AML-193 (cell line): ENCODE data around the gene IMPG2.

ENCODE experiments used
- DNase-seq, 2 experiments: peaks; one replicate each; lab custom pipeline; 2025; lab: John Stamatoyannopoulos, UW

IMPG2 gene

GRCh38 chr3:101184111-101184510 lies 136.3 kb downstream of the IMPG2 start:
- DNase-seq, result no peak

GRCh38 chr3:101183151-101183550 lies 137.2 kb downstream of the IMPG2 start:
- DNase-seq, result no peak

GRCh38 chr3:101182734-101183133 lies 137.6 kb downstream of the IMPG2 start:
- DNase-seq, result no peak

- DNase-seq, result no peak
Observed at GRCh38 chr3:101181801-101182200, 138.6 kb downstream of the IMPG2 start.

GRCh38 chr3:101179637-101180036 lies 140.7 kb downstream of the IMPG2 start:
- no peak for DNase-seq

GRCh38 chr3:101177577-101177976 lies 142.8 kb downstream of the IMPG2 start:
- DNase-seq, result no peak
